Calu3 (cell line): ENCODE data around the gene RAF1. TPM values are rescaled to one million over a fixed set of nuclear protein-coding genes. Genes with fewer than 3 reads are reported as not detected.
"Not testable (repeated sequence)": the region's sequence is repeated elsewhere in the genome, so short reads cannot be mapped to it uniquely, and the experiment has no call there.

ENCODE experiments used
- BruUV-seq: library from RNA; stranded (reverse); fragments of 400-500 nt; replicated peaks from 2 replicates; lab custom pipeline; 2021; lab: Mats Ljungman, UMichigan
- CTCF ChIA-PET: fragments of 300-600 bp; sonication (Branson Sonifier 250); formaldehyde crosslinking; loops from one replicate; lab custom pipeline; 2022; ENCODE audit warnings: antibody characterized with exemption; lab: Charles Lee
- DNase-seq: peaks from one replicate; pipeline ENCODE4 v3.0.0; 2022
- H3K27ac Mint-ChIP-seq: one replicate; pipeline ENCODE4 v1.8.0; 2022; ENCODE audit warnings: mixed read lengths; ENCODE audit not compliant: unreplicated experiment
- H3K27me3 Mint-ChIP-seq: one replicate; pipeline ENCODE4 v1.8.0; 2022; ENCODE audit warnings: mixed read lengths; ENCODE audit not compliant: unreplicated experiment
- H3K36me3 Mint-ChIP-seq: one replicate; pipeline ENCODE4 v1.8.0; 2022; ENCODE audit warnings: mild to moderate bottlenecking, moderate library complexity, mixed read lengths; ENCODE audit not compliant: insufficient read depth, unreplicated experiment
- H3K4me1 Mint-ChIP-seq: one replicate; pipeline ENCODE4 v1.8.0; 2022; ENCODE audit warnings: mild to moderate bottlenecking, low read depth, mixed read lengths; ENCODE audit not compliant: unreplicated experiment
- H3K4me3 Mint-ChIP-seq: one replicate; pipeline ENCODE4 v1.8.0; 2022; ENCODE audit warnings: mild to moderate bottlenecking, low read depth, moderate library complexity, mixed read lengths; ENCODE audit not compliant: unreplicated experiment
- H3K9me3 Mint-ChIP-seq: one replicate; pipeline ENCODE4 v1.8.0; 2022; ENCODE audit warnings: low read depth, mixed read lengths; ENCODE audit not compliant: unreplicated experiment
- intact Hi-C: fragments of 100-400 bp; cut with micrococcal nuclease; formaldehyde crosslinking; loops from one replicate; pipeline ENCODE4 v1.10.0; 2022; ENCODE audit not compliant: unreplicated experiment
- total RNA-seq: library from RNA; stranded (reverse); gene quantifications from 2 replicates; pipeline ENCODE4 v1.2.3, GENCODE V29; 2022
- TF ChIP-seq, protein P1 (sequence below): fragments of 200-600 bp; IDR thresholded peaks from one replicate; pipeline ENCODE4 v1.8.0; 2022; ENCODE audit warnings: antibody characterized with exemption; ENCODE audit not compliant: unreplicated experiment

RAF1 gene
- total RNA-seq, 1 experiment from 2014 or later = 69.3 TPM

GRCh38 chr3:12553921-12554391, 110.0 kb downstream of the RAF1 start:
- H3K9me3 Mint-ChIP-seq = no peaks in the 10 kb centered on the region
- intact Hi-C loops = no loop called here
- TF ChIP-seq, protein P1, sequence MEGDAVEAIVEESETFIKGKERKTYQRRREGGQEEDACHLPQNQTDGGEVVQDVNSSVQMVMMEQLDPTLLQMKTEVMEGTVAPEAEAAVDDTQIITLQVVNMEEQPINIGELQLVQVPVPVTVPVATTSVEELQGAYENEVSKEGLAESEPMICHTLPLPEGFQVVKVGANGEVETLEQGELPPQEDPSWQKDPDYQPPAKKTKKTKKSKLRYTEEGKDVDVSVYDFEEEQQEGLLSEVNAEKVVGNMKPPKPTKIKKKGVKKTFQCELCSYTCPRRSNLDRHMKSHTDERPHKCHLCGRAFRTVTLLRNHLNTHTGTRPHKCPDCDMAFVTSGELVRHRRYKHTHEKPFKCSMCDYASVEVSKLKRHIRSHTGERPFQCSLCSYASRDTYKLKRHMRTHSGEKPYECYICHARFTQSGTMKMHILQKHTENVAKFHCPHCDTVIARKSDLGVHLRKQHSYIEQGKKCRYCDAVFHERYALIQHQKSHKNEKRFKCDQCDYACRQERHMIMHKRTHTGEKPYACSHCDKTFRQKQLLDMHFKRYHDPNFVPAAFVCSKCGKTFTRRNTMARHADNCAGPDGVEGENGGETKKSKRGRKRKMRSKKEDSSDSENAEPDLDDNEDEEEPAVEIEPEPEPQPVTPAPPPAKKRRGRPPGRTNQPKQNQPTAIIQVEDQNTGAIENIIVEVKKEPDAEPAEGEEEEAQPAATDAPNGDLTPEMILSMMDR = no peak
- H3K36me3 Mint-ChIP-seq = peaks cover 26% of the 10 kb centered on the region
- peaks cover 18% of the 10 kb centered on the region for H3K4me1 Mint-ChIP-seq
- BruUV-seq = no TSS peak
- H3K4me3 Mint-ChIP-seq = peak overlapping the region; percentile 74
- DNase-seq = peak; percentile 29
- H3K27me3 Mint-ChIP-seq = no peaks in the 10 kb centered on the region
- peak overlapping the region; percentile 50 for H3K27ac Mint-ChIP-seq
- CTCF ChIA-PET = interaction anchor here (0.5 to 0.7 kb wide), 3 partner anchors 199 to 419 kb away, joined by 3 read pairs; no protein-coding TSS in a partner anchor

- BruUV-seq = no TSS peak
Observed at GRCh38 chr3:12549971-12550760, 113.8 kb downstream of the RAF1 start.

DNA sequence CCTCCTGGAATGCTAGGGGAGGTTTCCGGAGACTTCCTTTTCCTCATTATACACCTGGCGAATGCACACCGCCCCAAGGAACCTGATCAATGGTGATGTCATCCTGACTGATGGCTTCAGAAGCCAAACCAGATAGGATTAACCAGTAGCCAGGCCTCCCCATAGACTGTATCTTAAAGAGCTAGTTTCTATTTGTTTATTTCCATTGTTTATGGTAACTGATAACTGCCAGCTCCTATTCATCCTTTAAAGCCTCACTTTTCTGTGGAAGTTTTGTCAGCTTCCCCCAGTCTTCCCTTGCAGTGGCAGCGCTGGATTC, 118.5 kb downstream of the RAF1 start, which contains the start of gene MKRN2OS:
Gene MKRN2OS (minus strand): TSS at position 27 of the 319 bp plus-strand sequence. CDS start 35 bp downstream, outside the sequence.
- no peaks in the 10 kb centered on the region for H3K27me3 Mint-ChIP-seq
- CTCF ChIA-PET = interaction anchor here (0.5 to 1.2 kb wide), 3 partner anchors 36 to 61 kb away, joined by 3 to 5 read pairs (median 5); partner anchors contain the start of gene TSEN2
- H3K27ac Mint-ChIP-seq = peak within 1 kb of the TSS; percentile 75
- peaks cover 13% of the 10 kb centered on the region for H3K36me3 Mint-ChIP-seq
- H3K9me3 Mint-ChIP-seq = no peaks in the 10 kb centered on the region
- BruUV-seq = no TSS peak
- peak; percentile 78 for DNase-seq
- intact Hi-C loops = loop anchor here (2.0 to 5.0 kb wide), 2 partner anchors 61 to 408 kb away; partner anchors contain the start of gene TSEN2
- H3K4me1 Mint-ChIP-seq = no peaks in the 10 kb centered on the region
- peak within 1 kb of the TSS; percentile 60 for H3K4me3 Mint-ChIP-seq
- TF ChIP-seq, protein P1 = no peak

More at GRCh38 chr3:12549971-12550760, 113.8 kb downstream of the RAF1 start:
- Mint-ChIP-seq H3K36me3 (peaks cover 12% of the 10 kb centered on the region), H3K4me1 (no peaks in the 10 kb centered on the region), H3K27me3 (no peaks in the 10 kb centered on the region), H3K4me3 (peak overlapping the region; percentile 8), H3K27ac (no peak overlapping the region), H3K9me3 (no peaks in the 10 kb centered on the region)
- CTCF ChIA-PET = no interaction called here
- no peak for DNase-seq
- intact Hi-C loops = loop anchor here (5.0 kb wide), 1 partner anchor 413 kb away; no protein-coding TSS in a partner anchor
- TF ChIP-seq, protein P1 = no peak

DNA sequence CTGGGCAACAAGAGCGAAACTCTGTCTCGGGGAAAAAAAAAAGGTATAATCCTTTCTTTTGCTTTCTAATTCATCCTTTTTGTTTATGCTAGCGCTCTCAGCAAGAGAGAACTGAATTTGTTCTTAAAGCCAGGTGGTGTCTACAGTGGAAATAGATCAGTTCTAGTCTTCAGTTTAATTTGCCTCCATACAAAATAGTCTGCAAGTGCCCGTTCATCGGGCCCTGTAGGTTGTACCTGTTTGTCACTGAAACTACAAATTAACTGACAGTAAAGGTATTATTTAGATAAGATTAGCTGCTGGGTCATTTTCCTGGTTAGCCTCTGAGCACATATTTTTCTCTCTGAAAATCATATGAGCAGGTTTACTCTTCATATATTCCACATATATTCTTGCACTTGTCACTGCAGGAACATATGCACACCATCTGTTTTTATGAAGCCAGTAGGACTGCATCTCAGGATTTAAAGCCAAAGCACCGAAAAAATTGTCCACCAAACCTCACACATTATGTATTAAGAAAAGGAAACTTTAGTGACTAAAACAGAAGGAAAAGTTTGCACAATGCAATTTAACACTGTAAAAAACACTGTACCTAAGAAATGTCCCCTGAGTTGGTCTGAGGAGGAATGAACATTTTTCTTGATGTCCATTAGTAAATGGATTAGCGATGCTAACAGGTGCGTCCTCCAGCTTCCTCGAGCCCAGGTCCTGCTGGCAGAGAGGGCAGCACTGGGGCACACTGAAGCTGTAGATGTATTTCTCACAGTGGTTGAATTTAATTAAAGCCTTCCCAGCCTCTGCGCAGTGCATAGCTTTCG, 119.1 kb downstream of the RAF1 start:
- TF ChIP-seq, protein P1 = no peak
- Mint-ChIP-seq H3K4me3 (peak overlapping the region; percentile 60), H3K36me3 (peaks cover 13% of the 10 kb centered on the region), H3K27me3 (no peaks in the 10 kb centered on the region), H3K9me3 (no peaks in the 10 kb centered on the region), H3K4me1 (no peaks in the 10 kb centered on the region), H3K27ac (peak overlapping the region; percentile 75)
- CTCF ChIA-PET = interaction anchor here (0.5 to 1.2 kb wide), 4 partner anchors 36 to 1042 kb away, joined by 3 to 5 read pairs (median 4); partner anchors contain the start of gene TSEN2
- intact Hi-C loops = loop anchor here (2.0 to 5.0 kb wide), 2 partner anchors 60 to 408 kb away; partner anchors contain the start of gene TSEN2
- TSS peak; percentile 86 for BruUV-seq
- no peak for DNase-seq

GRCh38 chr3:12543497-12543896, 120.4 kb downstream of the RAF1 start:
- H3K36me3 Mint-ChIP-seq = peaks cover 13% of the 10 kb centered on the region
- H3K27me3 Mint-ChIP-seq, H3K27ac Mint-ChIP-seq, H3K4me3 Mint-ChIP-seq, CTCF ChIA-PET, DNase-seq, BruUV-seq, intact Hi-C loops, H3K4me1 Mint-ChIP-seq, H3K9me3 Mint-ChIP-seq: not testable (repeated sequence)
